Measurements from ENCODE around the gene SYN1. TPM values are rescaled to one million over a fixed set of nuclear protein-coding genes. Genes with fewer than 3 reads are reported as not detected.

The SYN1 gene
- 0.64 TPM for total RNA-seq

GRCh38 chrX:47619486-47620302 is at the start of gene SYN1:
SYN1 (minus strand) TSS chrX:47619857; CDS start chrX:47619728, 129 bp downstream.

GRCh38 chrX:47658684-47659420 is 39.2 kb upstream of the SYN1 start, which contains the start of gene UXT:
UXT (minus strand) TSS chrX:47659180; CDS start chrX:47658927, 253 bp downstream.

GRCh38 chrX:47650164-47651042 is 30.7 kb upstream of the SYN1 start, which contains the start of gene ELK1:
ELK1 (minus strand) TSS chrX:47650563; CDS start chrX:47641441, 9,122 bp downstream.

GRCh38 chrX:47629419-47630200 is 10.0 kb upstream of the SYN1 start, which contains the start of gene CFP:
CFP (minus strand) TSS chrX:47629930; CDS start chrX:47629844, 86 bp downstream.

GRCh38 chrX:47581731-47582647 is 37.7 kb downstream of the SYN1 start, which contains the start of gene TIMP1:
TIMP1 (plus strand) TSS chrX:47582436; CDS start chrX:47583416, 980 bp downstream.

GRCh38 chrX:47560934-47561658 is 58.6 kb downstream of the SYN1 start, which contains the start of gene ARAF:
ARAF (plus strand) TSS chrX:47561205; CDS start chrX:47562968, 1,763 bp downstream.

Small RNAs within 50 kb of the gene (small RNA-seq; reads per million reads assigned to genes)
- not detected for gene MIR4769 (ENCODE audit: low replicate concordance)

Other genes starting within 250 kb of the SYN1 start
- 0.70 TPM for gene ZNF157, start 249.3 kb downstream of the SYN1 start, total RNA-seq
- gene ZNF41, start 136.6 kb downstream of the SYN1 start, total RNA-seq, result 7.6 TPM
- 39.1 TPM for gene ARAF, start 58.7 kb downstream of the SYN1 start, total RNA-seq
- 49.0 TPM for gene TIMP1, start 37.4 kb downstream of the SYN1 start, total RNA-seq
- gene CFP, start 10.1 kb upstream of the SYN1 start, total RNA-seq, result 6.4 TPM
- 18.6 TPM for gene ELK1, start 30.7 kb upstream of the SYN1 start, total RNA-seq
- gene UXT, start 39.3 kb upstream of the SYN1 start, total RNA-seq, result 72.4 TPM
- gene ZNF81, start 217.0 kb upstream of the SYN1 start, total RNA-seq, result 8.6 TPM